Loucy (cell line): ENCODE data around the gene ASB14.

Source experiments
- H2AFZ ChIP-seq: fragments of 200-600 bp; sonication (generic); 2 replicates; pipeline ENCODE4 v1.6.0; 2016; ENCODE audit warnings: antibody characterized with exemption, mild to moderate bottlenecking, low read length, moderate library complexity
- H3F3A ChIP-seq: fragments of 200-600 bp; 2 replicates; pipeline ENCODE4 v1.6.0; 2016; ENCODE audit warnings: antibody characterized with exemption, low read depth, mild to moderate bottlenecking
- H3K27me3 ChIP-seq: fragments of 200-600 bp; sonication (generic); 2 replicates; pipeline ENCODE4 v1.6.1; 2014; ENCODE audit warnings: low read length, mild to moderate bottlenecking; ENCODE audit not compliant: insufficient read depth, poor library complexity, severe bottlenecking
- H3K36me3 ChIP-seq: fragments of 200-600 bp; sonication (generic); 2 replicates; pipeline ENCODE4 v1.6.1; 2016; ENCODE audit warnings: low read length; ENCODE audit not compliant: insufficient read depth
- H3K4me1 ChIP-seq: fragments of 200-600 bp; sonication (generic); 2 replicates; pipeline ENCODE4 v1.5.1; 2014; ENCODE audit warnings: low read length, mild to moderate bottlenecking; ENCODE audit not compliant: insufficient read depth, poor library complexity, severe bottlenecking
- H3K4me2 ChIP-seq: fragments of 200-600 bp; sonication (generic); 2 replicates; pipeline ENCODE4 v1.6.0; 2014; ENCODE audit warnings: antibody characterized with exemption, low read length, low read depth, mild to moderate bottlenecking; ENCODE audit not compliant: poor library complexity, severe bottlenecking
- H3K4me3 ChIP-seq: fragments of 200-600 bp; sonication (generic); 2 replicates; pipeline ENCODE4 v1.5.1; 2014; ENCODE audit warnings: low read length, mild to moderate bottlenecking, mixed read lengths; ENCODE audit not compliant: poor library complexity, severe bottlenecking
- H3K79me2 ChIP-seq: fragments of 200-600 bp; sonication (generic); 2 replicates; pipeline ENCODE4 v1.6.1; 2014; ENCODE audit warnings: low read length; ENCODE audit not compliant: insufficient read depth
- H3K9ac ChIP-seq: fragments of 200-600 bp; sonication (generic); 2 replicates; pipeline ENCODE4 v1.6.0; 2014; ENCODE audit warnings: mild to moderate bottlenecking, low read depth, low read length, moderate library complexity; ENCODE audit not compliant: poor library complexity, severe bottlenecking
- H3K9me2 ChIP-seq: fragments of 200-600 bp; sonication (generic); replicated peaks from 2 replicates; pipeline ENCODE4 v1.6.1; 2016; ENCODE audit warnings: low read depth, low read length, mixed read lengths
- H3K9me3 ChIP-seq: fragments of 200-600 bp; sonication (generic); 2 replicates; pipeline ENCODE4 v1.6.1; 2014; ENCODE audit warnings: mild to moderate bottlenecking, antibody characterized with exemption, low read length, low read depth; ENCODE audit not compliant: insufficient read depth
- H4K20me1 ChIP-seq: fragments of 200-600 bp; sonication (generic); 2 replicates; pipeline ENCODE4 v1.6.0; 2014; ENCODE audit warnings: antibody characterized with exemption, low read length, mild to moderate bottlenecking; ENCODE audit not compliant: insufficient read depth, poor library complexity, severe bottlenecking
- CTCF ChIP-seq: fragments of 200-600 bp; sonication (generic); conservative IDR thresholded peaks from 2 replicates; pipeline ENCODE4 v1.5.1; 2014; ENCODE audit warnings: mild to moderate bottlenecking, antibody characterized with exemption, low read length
- EZH2phosphoT487 ChIP-seq: fragments of 200-600 bp; IDR thresholded peaks from 2 replicates; pipeline ENCODE4 v1.6.1; 2018; ENCODE audit warnings: antibody characterized with exemption, mild to moderate bottlenecking, moderate library complexity, borderline replicate concordance

Gene ASB14

GRCh38 chr3:57261119-57261518 is 31.4 kb downstream of the ASB14 start:
- Histone ChIP-seq H3K9me3 (peaks cover 2% of the 10 kb centered on the region; the same call in 1 of the 2 replicates), H3K9me2 (no peaks in the 10 kb centered on the region), H3K4me1 (no peaks in the 10 kb centered on the region), H3K4me2 (no peak overlapping the region), H3K27me3 (no peaks in the 10 kb centered on the region), H3K4me3 (no peak overlapping the region), H3F3A (no peaks in the 10 kb centered on the region), H3K9ac (no peak overlapping the region), H4K20me1 (no peaks in the 10 kb centered on the region), H3K79me2 (0 out of 2 replicates have a peak, but pooled peaks cover 9% of the 10 kb centered on the region), H2AFZ (no peak overlapping the region), H3K36me3 (peaks cover 88% of the 10 kb centered on the region)
- TF ChIP-seq EZH2phosphoT487 (no peak), CTCF (no peak)

- H3K36me3 ChIP-seq: peaks cover 76% of the 10 kb centered on the region
- no peaks in the 10 kb centered on the region for H3K4me1 ChIP-seq
- no peak overlapping the region for H3K9ac ChIP-seq
- H3K9me2 ChIP-seq: no peaks in the 10 kb centered on the region
- H3K4me3 ChIP-seq: no peak overlapping the region
- H3F3A ChIP-seq: no peaks in the 10 kb centered on the region
- H3K4me2 ChIP-seq: no peak overlapping the region
- no peaks in the 10 kb centered on the region for H3K79me2 ChIP-seq
- no peaks in the 10 kb centered on the region for H4K20me1 ChIP-seq
- H3K27me3 ChIP-seq: no peaks in the 10 kb centered on the region
- no peak overlapping the region for H2AFZ ChIP-seq
- no peak for TF ChIP-seq CTCF
- TF ChIP-seq EZH2phosphoT487: no peak
- no peaks in the 10 kb centered on the region for H3K9me3 ChIP-seq
Observed at GRCh38 chr3:57257678-57258077, 34.8 kb downstream of the ASB14 start.

GRCh38 chr3:57256844-57257243 is 35.6 kb downstream of the ASB14 start:
- Histone ChIP-seq H3K4me1 (no peaks in the 10 kb centered on the region), H4K20me1 (no peaks in the 10 kb centered on the region), H3K4me3 (no peak overlapping the region), H3K79me2 (no peaks in the 10 kb centered on the region), H2AFZ (no peak overlapping the region), H3K9me3 (no peaks in the 10 kb centered on the region), H3K4me2 (no peak overlapping the region), H3K9me2 (no peaks in the 10 kb centered on the region), H3K36me3 (peaks cover 77% of the 10 kb centered on the region), H3K27me3 (no peaks in the 10 kb centered on the region), H3K9ac (no peak overlapping the region), H3F3A (no peaks in the 10 kb centered on the region)
- TF ChIP-seq EZH2phosphoT487 (no peak), CTCF (no peak)
